GM21528 (cell line): ENCODE measurements around the gene ATP5MC3.
A peak's percentile ranks its signal among the peaks of the same experiment; 100 is the strongest.

Experiments
- ATAC-seq: cut with Tn5 transposase; IDR thresholded peaks from one replicate; pipeline ENCODE4 v1.9.1; 2021; ENCODE audit warnings: mild to moderate bottlenecking, moderate library complexity; ENCODE audit not compliant: unreplicated experiment, low FRiP score

ATP5MC3 gene

GRCh38 chr2:175169191-175169590, 12.3 kb downstream of the ATP5MC3 start:
- ATAC-seq, result no peak

- ATAC-seq, result peak; percentile 45
Observed at GRCh38 chr2:175168564-175168945, 13.0 kb downstream of the ATP5MC3 start.

- peak; percentile 95 for ATAC-seq
Observed at GRCh38 chr2:175167792-175168563, 13.5 kb downstream of the ATP5MC3 start, which contains the start of gene ATF2. TSS of gene ATF2 (minus strand) at chr2:175168203. CDS start at chr2:175136443, 31,760 bp downstream.

- ATAC-seq, result peak; percentile 11
Observed at GRCh38 chr2:175167076-175167791, 14.3 kb downstream of the ATP5MC3 start.

- no peak for ATAC-seq
Observed at GRCh38 chr2:175166216-175166824, 15.2 kb downstream of the ATP5MC3 start.

GRCh38 chr2:175164235-175164634, 17.3 kb downstream of the ATP5MC3 start:
- no peak for ATAC-seq

GRCh38 chr2:175158894-175159293, 22.6 kb downstream of the ATP5MC3 start:
- no peak for ATAC-seq

- ATAC-seq, result no peak
Observed at GRCh38 chr2:175156534-175156933, 25.0 kb downstream of the ATP5MC3 start.

GRCh38 chr2:175154661-175155082, 26.8 kb downstream of the ATP5MC3 start:
- ATAC-seq, result peak; percentile 60

- peak; percentile 82 for ATAC-seq
Observed at GRCh38 chr2:175152242-175152641, 29.3 kb downstream of the ATP5MC3 start.

GRCh38 chr2:175151791-175152190, 29.7 kb downstream of the ATP5MC3 start:
- ATAC-seq, result no peak

- no peak for ATAC-seq
Observed at GRCh38 chr2:175147186-175147585, 34.3 kb downstream of the ATP5MC3 start.

GRCh38 chr2:175143678-175144077, 37.8 kb downstream of the ATP5MC3 start:
- no peak for ATAC-seq

- no peak for ATAC-seq
Observed at GRCh38 chr2:175143191-175143590, 38.3 kb downstream of the ATP5MC3 start.

- no peak for ATAC-seq
Observed at GRCh38 chr2:175140332-175140731, 41.2 kb downstream of the ATP5MC3 start.

GRCh38 chr2:175137793-175138192, 43.7 kb downstream of the ATP5MC3 start:
- no peak for ATAC-seq

GRCh38 chr2:175136334-175137215, 44.9 kb downstream of the ATP5MC3 start:
- peak; percentile 67 for ATAC-seq

- no peak for ATAC-seq
Observed at GRCh38 chr2:175135862-175136261, 45.6 kb downstream of the ATP5MC3 start.

GRCh38 chr2:175135177-175135576, 46.3 kb downstream of the ATP5MC3 start:
- no peak for ATAC-seq

GRCh38 chr2:175131252-175131651, 50.3 kb downstream of the ATP5MC3 start:
- no peak for ATAC-seq
